Stomach smooth muscle (tissue), 2 donors: ENCODE data around the gene WNK2.

Experiments
- H3K27ac ChIP-seq: one replicate; pipeline ENCODE4 v1.7.0; 2013; ENCODE audit warnings: mild to moderate bottlenecking, low read length, inconsistent platforms
- H3K27me3 ChIP-seq, 2 donors: one replicate each; pipeline ENCODE4 v1.7.0; 2013; ENCODE audit warnings: low read length in 2 of 2; ENCODE audit not compliant: insufficient read depth in 2 of 2, control insufficient read depth in 1 of 2
- H3K36me3 ChIP-seq, 2 donors: one replicate each; pipeline ENCODE4 v1.7.0; 2013; ENCODE audit warnings: low read length in 2 of 2; ENCODE audit not compliant: control insufficient read depth in 2 of 2, insufficient read depth in 2 of 2
- H3K4me1 ChIP-seq: one replicate; pipeline ENCODE4 v1.7.0; 2013; ENCODE audit warnings: low read length; ENCODE audit not compliant: control insufficient read depth, insufficient read depth
- H3K4me3 ChIP-seq, 2 donors: one replicate each; pipeline ENCODE4 v1.7.0; 2013; ENCODE audit warnings: low read length in 2 of 2
- H3K9ac ChIP-seq, 2 donors: one replicate each; pipeline ENCODE4 v1.7.0; 2013; ENCODE audit warnings: low read length in 2 of 2, mild to moderate bottlenecking in 1 of 2
- H3K9me3 ChIP-seq, 2 donors: one replicate each; pipeline ENCODE4 v1.7.0; 2013; ENCODE audit warnings: low read length in 2 of 2; ENCODE audit not compliant: control insufficient read depth in 2 of 2
- donor health status: healthy.
- donor health status: Pancreatic carcinoma.

The WNK2 gene

DNA sequence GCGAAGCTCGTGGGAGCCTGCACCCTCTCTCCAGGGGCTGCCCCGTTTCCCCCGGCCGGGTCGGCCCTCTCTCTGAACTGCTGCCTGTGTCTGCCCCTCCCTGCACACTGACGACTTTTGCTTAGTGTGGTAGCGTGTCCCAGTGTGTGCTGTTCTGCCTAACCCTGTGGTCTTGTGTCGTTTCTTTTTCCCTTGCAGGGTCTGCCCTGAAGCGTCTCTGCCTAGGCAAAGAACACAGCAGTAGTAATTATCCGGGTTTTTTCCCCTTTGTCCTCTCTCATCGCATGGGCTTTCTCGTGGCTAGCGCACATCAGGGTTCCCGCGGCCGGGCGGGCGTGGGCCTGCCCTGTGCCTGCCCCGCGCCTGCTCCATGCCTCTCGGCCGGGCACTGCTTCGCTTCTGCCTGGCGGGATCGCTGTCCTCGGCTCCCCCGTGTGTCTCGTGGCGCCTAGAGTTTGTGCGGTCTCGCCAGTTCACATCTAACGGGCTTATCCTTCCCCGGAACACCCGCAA, 122.7 kb downstream of the WNK2 start:
- Histone ChIP-seq H3K27ac (no peak overlapping the region), H3K27me3 (no peaks in the 10 kb centered on the region), H3K9ac (no peak overlapping the region), H3K4me3 (no peak overlapping the region), H3K9me3 (no peaks in the 10 kb centered on the region), H3K36me3 (peaks cover 4 to 5% of the 10 kb centered on the region in 2 donors), H3K4me1 (peaks cover 2% of the 10 kb centered on the region)

GRCh38 chr9:93307468-93308157, 123.7 kb downstream of the WNK2 start:
- H3K36me3 ChIP-seq = peaks cover 4 to 5% of the 10 kb centered on the region in 2 donors
- peaks cover 2% of the 10 kb centered on the region for H3K4me1 ChIP-seq
- H3K27ac ChIP-seq = no peak overlapping the region
- H3K9ac ChIP-seq = no peak overlapping the region
- no peak overlapping the region for H3K4me3 ChIP-seq
- no peaks in the 10 kb centered on the region for H3K27me3 ChIP-seq
- H3K9me3 ChIP-seq = no peaks in the 10 kb centered on the region

GRCh38 chr9:93308158-93308602, 124.2 kb downstream of the WNK2 start:
- H3K27me3 ChIP-seq = no peaks in the 10 kb centered on the region
- no peaks in the 10 kb centered on the region for H3K9me3 ChIP-seq
- no peak overlapping the region for H3K9ac ChIP-seq
- H3K4me3 ChIP-seq = no peak overlapping the region
- no peak overlapping the region for H3K27ac ChIP-seq
- peaks cover 2% of the 10 kb centered on the region for H3K4me1 ChIP-seq
- H3K36me3 ChIP-seq = peaks cover 4 to 5% of the 10 kb centered on the region in 2 donors

DNA sequence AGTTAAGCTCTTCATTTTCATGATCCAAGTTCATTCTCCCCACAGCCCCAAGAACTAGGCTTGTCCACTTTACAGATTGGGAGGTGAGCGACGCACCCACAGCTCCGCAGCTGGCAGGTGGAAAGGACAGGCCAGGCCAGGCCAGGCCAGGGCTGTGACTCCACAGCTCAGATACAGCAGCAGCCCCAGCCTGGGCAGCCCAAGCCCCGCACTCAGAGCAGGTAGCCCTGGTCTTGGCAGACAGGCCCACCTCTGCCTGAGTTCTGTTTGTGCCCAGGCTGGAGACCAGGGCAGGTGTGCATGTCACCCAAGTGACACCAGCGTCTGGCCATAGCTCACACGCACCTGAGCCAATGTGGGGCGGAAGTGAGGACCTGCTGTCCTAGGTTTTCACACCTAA, 124.7 kb downstream of the WNK2 start:
- no peak overlapping the region for H3K9ac ChIP-seq
- H3K27me3 ChIP-seq = no peaks in the 10 kb centered on the region
- peaks cover 4 to 5% of the 10 kb centered on the region in 2 donors for H3K36me3 ChIP-seq
- H3K9me3 ChIP-seq = no peaks in the 10 kb centered on the region
- H3K27ac ChIP-seq = no peak overlapping the region
- peaks cover 2% of the 10 kb centered on the region for H3K4me1 ChIP-seq
- H3K4me3 ChIP-seq = no peak overlapping the region

- Histone ChIP-seq H3K9ac (no peak overlapping the region), H3K27ac (no peak overlapping the region), H3K4me1 (no peaks in the 10 kb centered on the region), H3K27me3 (no peaks in the 10 kb centered on the region), H3K36me3 (peaks cover 4 to 5% of the 10 kb centered on the region in 2 donors), H3K4me3 (no peak overlapping the region), H3K9me3 (no peaks in the 10 kb centered on the region)
Observed at GRCh38 chr9:93309889-93310425, 126.0 kb downstream of the WNK2 start.

- Histone ChIP-seq H3K4me3 (no peak overlapping the region), H3K9me3 (no peaks in the 10 kb centered on the region), H3K27me3 (no peaks in the 10 kb centered on the region)
Observed at GRCh38 chr9:93315118-93315517, 131.2 kb downstream of the WNK2 start.

GRCh38 chr9:93315960-93316359, 132.0 kb downstream of the WNK2 start:
- Histone ChIP-seq H3K4me1 (no peaks in the 10 kb centered on the region), H3K4me3 (no peak overlapping the region), H3K27me3 (no peaks in the 10 kb centered on the region), H3K27ac (no peak overlapping the region), H3K9ac (no peak overlapping the region), H3K36me3 (peaks cover 3 to 11% of the 10 kb centered on the region in 2 donors), H3K9me3 (no peaks in the 10 kb centered on the region)

More at GRCh38 chr9:93315118-93315517, 131.2 kb downstream of the WNK2 start:
- H3K4me1 ChIP-seq = no peaks in the 10 kb centered on the region
- no peak overlapping the region for H3K27ac ChIP-seq
- no peak overlapping the region for H3K9ac ChIP-seq
- peaks cover 4 to 9% of the 10 kb centered on the region in 2 donors for H3K36me3 ChIP-seq

GRCh38 chr9:93316726-93317494, 133.0 kb downstream of the WNK2 start:
- no peak overlapping the region for H3K9ac ChIP-seq
- no peaks in the 10 kb centered on the region for H3K4me1 ChIP-seq
- no peaks in the 10 kb centered on the region for H3K27me3 ChIP-seq
- no peaks in the 10 kb centered on the region for H3K9me3 ChIP-seq
- H3K4me3 ChIP-seq = no peak overlapping the region
- H3K36me3 ChIP-seq = peaks cover 0 to 14% of the 10 kb centered on the region in 2 donors
- no peak overlapping the region for H3K27ac ChIP-seq

DNA sequence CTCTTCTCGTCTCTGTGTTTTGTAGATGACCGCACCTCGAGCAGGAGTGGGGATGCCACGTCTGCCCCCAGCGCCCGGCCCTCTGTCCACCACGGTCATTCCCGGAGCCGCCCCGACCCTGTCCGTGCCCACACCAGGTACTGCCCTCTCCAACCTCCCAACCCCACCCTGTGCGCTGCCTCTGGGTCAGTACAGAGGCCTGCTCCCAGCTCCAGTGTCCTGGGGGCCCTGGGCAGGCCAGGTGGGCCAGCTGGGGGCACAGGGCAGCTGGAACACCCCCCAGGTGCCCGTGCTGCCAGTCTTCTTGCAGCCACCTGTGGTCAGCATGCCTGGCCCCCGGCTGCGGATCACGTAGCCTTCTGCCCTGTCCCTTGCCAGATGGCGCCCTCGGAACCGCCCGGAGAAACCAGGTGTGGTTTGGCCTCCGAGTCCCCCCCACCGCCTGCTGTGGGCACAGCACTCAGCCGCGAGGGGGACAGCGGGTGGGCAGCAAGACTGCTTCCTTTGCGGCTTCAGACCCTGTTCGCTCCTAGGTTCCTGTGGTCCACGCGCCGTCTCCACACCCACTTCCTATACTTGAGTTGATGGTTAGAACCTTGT, 133.7 kb downstream of the WNK2 start:
- no peaks in the 10 kb centered on the region for H3K4me1 ChIP-seq
- H3K9ac ChIP-seq = no peak overlapping the region
- H3K36me3 ChIP-seq = peaks cover 0 to 14% of the 10 kb centered on the region in 2 donors
- H3K9me3 ChIP-seq = no peaks in the 10 kb centered on the region
- H3K4me3 ChIP-seq = no peak overlapping the region
- H3K27me3 ChIP-seq = no peaks in the 10 kb centered on the region
- no peak overlapping the region for H3K27ac ChIP-seq

DNA sequence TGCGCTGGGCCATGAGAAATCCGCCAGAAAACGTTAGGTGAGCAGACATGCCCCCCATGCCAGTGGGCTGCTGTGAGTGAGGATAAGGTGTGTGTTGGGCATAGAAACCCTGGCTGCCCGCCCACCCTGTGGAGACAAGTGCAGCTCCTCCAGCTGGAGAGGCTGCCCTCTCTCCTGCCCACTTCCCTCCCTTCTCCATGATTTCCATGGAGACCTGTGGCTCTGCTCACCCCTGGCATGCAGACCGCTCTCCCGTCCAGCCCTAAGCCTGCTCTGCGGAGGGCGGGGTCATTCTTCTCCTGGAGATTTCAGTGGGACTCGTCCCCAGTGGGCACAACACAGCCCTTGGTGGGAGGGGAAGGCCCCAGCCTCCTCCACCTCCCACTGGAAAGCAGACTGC, 134.5 kb downstream of the WNK2 start:
- no peak overlapping the region for H3K9ac ChIP-seq
- H3K9me3 ChIP-seq = no peaks in the 10 kb centered on the region
- H3K27ac ChIP-seq = no peak overlapping the region
- H3K36me3 ChIP-seq = peaks cover 0 to 14% of the 10 kb centered on the region in 2 donors
- H3K27me3 ChIP-seq = no peaks in the 10 kb centered on the region
- H3K4me3 ChIP-seq = no peak overlapping the region
- no peaks in the 10 kb centered on the region for H3K4me1 ChIP-seq
